HepG2 (cell line): ENCODE results near the gene SLC19A3. TPM values are rescaled to one million over a fixed set of nuclear protein-coding genes. Genes with fewer than 3 reads are reported as not detected.
A peak's percentile ranks its signal among the peaks of the same experiment; 100 is the strongest.

Experiments used
- AHR ChIP-seq: IDR thresholded peaks from 2 replicates; pipeline ENCODE4 v1.6.1; 2018; ENCODE audit warnings: missing genetic modification reagents, missing compliant biosample characterization
- FOXK1 ChIP-seq: sonication (generic); formaldehyde crosslinking; IDR thresholded peaks from 2 replicates; pipeline ENCODE4 v1.4.0; 2020; ENCODE audit warnings: low read depth, missing genetic modification reagents, borderline replicate concordance
- HNRNPH1 ChIP-seq: fragments of 200-400 bp; formaldehyde crosslinking; optimal IDR thresholded peaks from 2 replicates; pipeline ENCODE3; 2017; ENCODE audit warnings: mild to moderate bottlenecking, low read depth, low read length
- KDM4B ChIP-seq: sonication (generic); formaldehyde crosslinking; IDR thresholded peaks from 2 replicates; pipeline ENCODE4 v1.4.0; 2020; ENCODE audit warnings: missing genetic modification reagents
- MLLT10 ChIP-seq: sonication (generic); formaldehyde crosslinking; IDR thresholded peaks from 2 replicates; pipeline ENCODE4 v1.4.0; 2020; ENCODE audit warnings: missing genetic modification reagents
- MTA1 ChIP-seq: sonication (generic); formaldehyde crosslinking; IDR thresholded peaks from 2 replicates; pipeline ENCODE4 v1.4.0; 2020; ENCODE audit warnings: missing genetic modification reagents, mild to moderate bottlenecking, borderline replicate concordance
- NFE2 ChIP-seq: sonication (generic); formaldehyde crosslinking; IDR thresholded peaks from 2 replicates; pipeline ENCODE4 v1.4.0; 2020; ENCODE audit warnings: missing genetic modification reagents
- NFKB2 ChIP-seq: sonication (generic); formaldehyde crosslinking; IDR thresholded peaks from 2 replicates; pipeline ENCODE4 v1.4.0; 2020; ENCODE audit warnings: missing genetic modification reagents, borderline replicate concordance
- NR2F6 ChIP-seq, 2 experiments: IDR thresholded peaks; 2 replicates each; pipeline ENCODE4 v1.6.1; 2016; ENCODE audit warnings: antibody characterized with exemption in 1 of 2, mild to moderate bottlenecking in 1 of 2
- REPIN1 ChIP-seq: sonication (generic); formaldehyde crosslinking; IDR thresholded peaks from 2 replicates; pipeline ENCODE4 v1.8.0; 2022; ENCODE audit warnings: missing genetic modification reagents, low read depth, mild to moderate bottlenecking, borderline replicate concordance
- SIX1 ChIP-seq: sonication (generic); formaldehyde crosslinking; IDR thresholded peaks from 2 replicates; pipeline ENCODE4 v1.4.0; 2020; ENCODE audit warnings: missing genetic modification reagents, borderline replicate concordance
- SOX6 ChIP-seq, 2 experiments: fragments of 450-650 bp in 1 of 2; sonication (generic) in 1 of 2; formaldehyde crosslinking in 1 of 2; IDR thresholded peaks; 2 replicates each; pipeline versions ENCODE4 v1.4.0 to v1.6.1; 2017 to 2020; ENCODE audit warnings: antibody characterized with exemption in 1 of 2, mild to moderate bottlenecking in 1 of 2, missing genetic modification reagents in 1 of 2
- SP140L ChIP-seq: sonication (generic); formaldehyde crosslinking; IDR thresholded peaks from 2 replicates; pipeline ENCODE4 v1.4.0; 2020; ENCODE audit warnings: missing genetic modification reagents, borderline replicate concordance
- ZKSCAN8 ChIP-seq: IDR thresholded peaks from 2 replicates; pipeline ENCODE4 v1.6.1; 2016; ENCODE audit warnings: borderline replicate concordance, missing genetic modification reagents, missing compliant biosample characterization
- ZNF121 ChIP-seq: sonication (generic); formaldehyde crosslinking; IDR thresholded peaks from 2 replicates; pipeline ENCODE4 v1.5.0; 2020; ENCODE audit warnings: mild to moderate bottlenecking, missing genetic modification reagents
- ZNF484 ChIP-seq: sonication (generic); formaldehyde crosslinking; IDR thresholded peaks from 2 replicates; pipeline ENCODE4 v1.5.1; 2020; ENCODE audit warnings: mild to moderate bottlenecking, low read depth, missing genetic modification reagents, borderline replicate concordance
- ZNF598 ChIP-seq: sonication (generic); formaldehyde crosslinking; IDR thresholded peaks from 2 replicates; pipeline ENCODE4 v1.5.1; 2020; ENCODE audit warnings: mild to moderate bottlenecking, missing genetic modification reagents, borderline replicate concordance
- ZNF746 ChIP-seq: sonication (generic); formaldehyde crosslinking; IDR thresholded peaks from 2 replicates; pipeline ENCODE4 v1.8.0; 2022; ENCODE audit warnings: mild to moderate bottlenecking, missing genetic modification reagents
- ZNF768 ChIP-seq: sonication (generic); formaldehyde crosslinking; IDR thresholded peaks from 2 replicates; pipeline ENCODE4 v1.4.0; 2020; ENCODE audit warnings: missing genetic modification reagents
- ZNF773 ChIP-seq: sonication (generic); formaldehyde crosslinking; IDR thresholded peaks from 2 replicates; pipeline ENCODE4 v1.4.0; 2020; ENCODE audit warnings: missing genetic modification reagents, borderline replicate concordance
- ZNF781 ChIP-seq: sonication (generic); formaldehyde crosslinking; IDR thresholded peaks from 2 replicates; pipeline ENCODE4 v1.5.1; 2020; ENCODE audit warnings: borderline replicate concordance, mild to moderate bottlenecking, missing genetic modification reagents; ENCODE audit errors: not compliant biosample characterization
- ZSCAN29 ChIP-seq: sonication (generic); formaldehyde crosslinking; conservative IDR thresholded peaks from 2 replicates; pipeline ENCODE4 v1.4.0; 2020; ENCODE audit warnings: mild to moderate bottlenecking, missing genetic modification reagents
- polyA plus RNA-seq, 8 experiments: library from polyadenylated mRNA; depleted of rRNA in 3 of 8; stranded (reverse) in 7 of 8; unstranded in 1 of 8; fragments of >200 nt; fragmentation: Illumina TruSeq in 4 of 8; extraction: Trizol in 4 of 8; gene quantifications; 2 replicates each; pipeline versions ENCODE4 v1.2.1 to v1.2.3, GENCODE V29; 2011 to 2016; ENCODE audit warnings: low read depth in 4 of 8, missing spikeins in 1 of 8, mixed read lengths in 1 of 8; ENCODE audit not compliant: insufficient read depth in 1 of 8
- total RNA-seq, 5 experiments: library from RNA; depleted of rRNA; stranded (reverse); fragments of >200 nt; fragmentation: Illumina TruSeq; extraction: Trizol; gene quantifications; 2 replicates each; pipeline ENCODE4 v1.2.3, GENCODE V29; 2016; ENCODE audit warnings: low read depth in 1 of 5
- TF ChIP-seq, protein P1 (sequence below): sonication (generic); formaldehyde crosslinking; IDR thresholded peaks from 2 replicates; pipeline ENCODE4 v1.4.0; 2020; ENCODE audit warnings: missing genetic modification reagents, borderline replicate concordance
- TF ChIP-seq, protein P2 (sequence below): sonication (generic); formaldehyde crosslinking; IDR thresholded peaks from 2 replicates; pipeline ENCODE4 v1.5.1; 2020; ENCODE audit warnings: mild to moderate bottlenecking, missing genetic modification reagents, moderate library complexity

SLC19A3 gene
- total and polyA plus RNA-seq, 2 of the 13 experiments (the other 11 are each of a cell fraction or from before 2014, with no cell fraction given), result 2.3 to 5.2 TPM

DNA sequence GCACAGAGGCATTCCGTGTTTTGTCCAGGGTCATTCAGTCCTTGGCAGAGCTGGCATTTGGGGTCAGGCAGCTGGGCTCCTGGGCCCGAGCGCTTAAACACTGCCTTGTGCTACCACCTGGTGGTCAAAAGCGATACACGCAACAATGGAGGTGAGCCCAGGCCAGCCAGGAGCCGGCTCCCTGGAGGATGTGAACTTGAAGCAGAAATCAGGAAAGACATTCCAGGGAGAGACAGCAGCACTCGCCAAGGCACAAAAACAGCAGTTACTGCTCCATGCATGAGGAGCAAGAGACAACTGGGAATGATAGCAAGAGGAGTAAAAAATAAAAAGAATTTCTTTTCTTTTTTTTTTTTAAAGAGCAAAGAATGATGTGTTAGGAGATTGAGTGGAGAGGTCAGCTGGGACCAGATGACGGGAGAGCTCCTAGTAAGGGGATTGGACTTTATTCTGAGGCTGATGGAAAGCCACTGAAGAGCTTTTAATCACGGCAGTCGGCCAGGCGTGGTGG lies 48.6 kb upstream of the SLC19A3 start (continued):
- no peak for TF ChIP-seq ZNF773 (CRISPR knock-in tag)
- no peak for TF ChIP-seq HNRNPH1
- 0 out of 2 replicates have a peak, but pooled peaks have one; percentile 27 for TF ChIP-seq ZSCAN29 (CRISPR knock-in tag)
- TF ChIP-seq ZNF781, result no peak
- no peak for TF ChIP-seq MTA1 (CRISPR knock-in tag)
- TF ChIP-seq MLLT10 (CRISPR knock-in tag), result no peak
- TF ChIP-seq ZNF484, result no peak
- peak; percentile 26; the same call in 1 of the 2 replicates for TF ChIP-seq SIX1 (CRISPR knock-in tag)
- peak; percentile 51; the same call in 1 of the 2 replicates for TF ChIP-seq ZNF598 (CRISPR knock-in tag)
- TF ChIP-seq, protein P1, sequence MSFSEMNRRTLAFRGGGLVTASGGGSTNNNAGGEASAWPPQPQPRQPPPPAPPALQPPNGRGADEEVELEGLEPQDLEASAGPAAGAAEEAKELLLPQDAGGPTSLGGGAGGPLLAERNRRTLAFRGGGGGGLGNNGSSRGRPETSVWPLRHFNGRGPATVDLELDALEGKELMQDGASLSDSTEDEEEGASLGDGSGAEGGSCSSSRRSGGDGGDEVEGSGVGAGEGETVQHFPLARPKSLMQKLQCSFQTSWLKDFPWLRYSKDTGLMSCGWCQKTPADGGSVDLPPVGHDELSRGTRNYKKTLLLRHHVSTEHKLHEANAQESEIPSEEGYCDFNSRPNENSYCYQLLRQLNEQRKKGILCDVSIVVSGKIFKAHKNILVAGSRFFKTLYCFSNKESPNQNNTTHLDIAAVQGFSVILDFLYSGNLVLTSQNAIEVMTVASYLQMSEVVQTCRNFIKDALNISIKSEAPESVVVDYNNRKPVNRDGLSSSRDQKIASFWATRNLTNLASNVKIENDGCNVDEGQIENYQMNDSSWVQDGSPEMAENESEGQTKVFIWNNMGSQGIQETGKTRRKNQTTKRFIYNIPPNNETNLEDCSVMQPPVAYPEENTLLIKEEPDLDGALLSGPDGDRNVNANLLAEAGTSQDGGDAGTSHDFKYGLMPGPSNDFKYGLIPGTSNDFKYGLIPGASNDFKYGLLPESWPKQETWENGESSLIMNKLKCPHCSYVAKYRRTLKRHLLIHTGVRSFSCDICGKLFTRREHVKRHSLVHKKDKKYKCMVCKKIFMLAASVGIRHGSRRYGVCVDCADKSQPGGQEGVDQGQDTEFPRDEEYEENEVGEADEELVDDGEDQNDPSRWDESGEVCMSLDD (CRISPR knock-in tag), result no peak
- no peak for TF ChIP-seq ZNF768
- TF ChIP-seq ZKSCAN8 (CRISPR knock-in tag), result peak; percentile 32; the same call in 1 of the 2 replicates
- TF ChIP-seq SP140L (CRISPR knock-in tag), result 0 out of 2 replicates have a peak, but pooled peaks have one; percentile 29
- TF ChIP-seq REPIN1 (CRISPR knock-in tag), result 0 out of 2 replicates have a peak, but pooled peaks have one; percentile 65
- no peak for TF ChIP-seq SOX6 (IDR thresholded peaks at IDR 0.05)
- TF ChIP-seq SOX6 (CRISPR knock-in tag; IDR thresholded peaks at IDR 0.05), result peak; percentile 72
- TF ChIP-seq KDM4B, result peak; percentile 45; the same call in 1 of the 2 replicates
- TF ChIP-seq ZNF746 (CRISPR knock-in tag), result no peak
- peak; percentile 27; the same call in 1 of the 2 replicates for TF ChIP-seq NFKB2 (CRISPR knock-in tag)
- TF ChIP-seq, protein P2, sequence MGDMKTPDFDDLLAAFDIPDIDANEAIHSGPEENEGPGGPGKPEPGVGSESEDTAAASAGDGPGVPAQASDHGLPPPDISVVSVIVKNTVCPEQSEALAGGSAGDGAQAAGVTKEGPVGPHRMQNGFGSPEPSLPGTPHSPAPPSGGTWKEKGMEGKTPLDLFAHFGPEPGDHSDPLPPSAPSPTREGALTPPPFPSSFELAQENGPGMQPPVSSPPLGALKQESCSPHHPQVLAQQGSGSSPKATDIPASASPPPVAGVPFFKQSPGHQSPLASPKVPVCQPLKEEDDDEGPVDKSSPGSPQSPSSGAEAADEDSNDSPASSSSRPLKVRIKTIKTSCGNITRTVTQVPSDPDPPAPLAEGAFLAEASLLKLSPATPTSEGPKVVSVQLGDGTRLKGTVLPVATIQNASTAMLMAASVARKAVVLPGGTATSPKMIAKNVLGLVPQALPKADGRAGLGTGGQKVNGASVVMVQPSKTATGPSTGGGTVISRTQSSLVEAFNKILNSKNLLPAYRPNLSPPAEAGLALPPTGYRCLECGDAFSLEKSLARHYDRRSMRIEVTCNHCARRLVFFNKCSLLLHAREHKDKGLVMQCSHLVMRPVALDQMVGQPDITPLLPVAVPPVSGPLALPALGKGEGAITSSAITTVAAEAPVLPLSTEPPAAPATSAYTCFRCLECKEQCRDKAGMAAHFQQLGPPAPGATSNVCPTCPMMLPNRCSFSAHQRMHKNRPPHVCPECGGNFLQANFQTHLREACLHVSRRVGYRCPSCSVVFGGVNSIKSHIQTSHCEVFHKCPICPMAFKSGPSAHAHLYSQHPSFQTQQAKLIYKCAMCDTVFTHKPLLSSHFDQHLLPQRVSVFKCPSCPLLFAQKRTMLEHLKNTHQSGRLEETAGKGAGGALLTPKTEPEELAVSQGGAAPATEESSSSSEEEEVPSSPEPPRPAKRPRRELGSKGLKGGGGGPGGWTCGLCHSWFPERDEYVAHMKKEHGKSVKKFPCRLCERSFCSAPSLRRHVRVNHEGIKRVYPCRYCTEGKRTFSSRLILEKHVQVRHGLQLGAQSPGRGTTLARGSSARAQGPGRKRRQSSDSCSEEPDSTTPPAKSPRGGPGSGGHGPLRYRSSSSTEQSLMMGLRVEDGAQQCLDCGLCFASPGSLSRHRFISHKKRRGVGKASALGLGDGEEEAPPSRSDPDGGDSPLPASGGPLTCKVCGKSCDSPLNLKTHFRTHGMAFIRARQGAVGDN (CRISPR knock-in tag), result peak; percentile 60
- TF ChIP-seq AHR (CRISPR knock-in tag), result peak; percentile 82
- TF ChIP-seq ZNF121, result peak; percentile 86
- no peak for TF ChIP-seq NFE2 (CRISPR knock-in tag)
- TF ChIP-seq FOXK1 (CRISPR knock-in tag), result peak; percentile 64; the same call in 1 of the 2 replicates
- peak; percentile 49; the same call in 1 of the 2 replicates for TF ChIP-seq NR2F6 (IDR thresholded peaks at IDR 0.05)
- TF ChIP-seq NR2F6 (CRISPR knock-in tag; IDR thresholded peaks at IDR 0.05), result peak; percentile 89
